ENCODE measurements around the gene KIF3B. TPM values are rescaled to one million over a fixed set of nuclear protein-coding genes. Genes with fewer than 3 reads are reported as not detected.

Gene KIF3B
- total and polyA plus RNA-seq, 2 of the 13 experiments (the other 11 are each of a cell fraction or from before 2014, with no cell fraction given) = 23.6 to 28.8 TPM

- TF ChIP-seq STAT5B (CRISPR knock-in tag; IDR thresholded peaks at IDR 0.05) = no peak
- no peak for TF ChIP-seq WIZ (CRISPR knock-in tag; IDR thresholded peaks at IDR 0.05)
- TF ChIP-seq KDM4B (CRISPR knock-in tag; IDR thresholded peaks at IDR 0.05) = no peak
- TF ChIP-seq ZNF367 (CRISPR knock-in tag; IDR thresholded peaks at IDR 0.05; ENCODE audit: borderline replicate concordance) = no peak
- no peak for TF ChIP-seq YEATS2 (CRISPR knock-in tag; IDR thresholded peaks at IDR 0.05; ENCODE audit: borderline replicate concordance)
- no peak for TF ChIP-seq ZNF75D (CRISPR knock-in tag; IDR thresholded peaks at IDR 0.05; ENCODE audit: borderline replicate concordance)
- TF ChIP-seq, protein P1, sequence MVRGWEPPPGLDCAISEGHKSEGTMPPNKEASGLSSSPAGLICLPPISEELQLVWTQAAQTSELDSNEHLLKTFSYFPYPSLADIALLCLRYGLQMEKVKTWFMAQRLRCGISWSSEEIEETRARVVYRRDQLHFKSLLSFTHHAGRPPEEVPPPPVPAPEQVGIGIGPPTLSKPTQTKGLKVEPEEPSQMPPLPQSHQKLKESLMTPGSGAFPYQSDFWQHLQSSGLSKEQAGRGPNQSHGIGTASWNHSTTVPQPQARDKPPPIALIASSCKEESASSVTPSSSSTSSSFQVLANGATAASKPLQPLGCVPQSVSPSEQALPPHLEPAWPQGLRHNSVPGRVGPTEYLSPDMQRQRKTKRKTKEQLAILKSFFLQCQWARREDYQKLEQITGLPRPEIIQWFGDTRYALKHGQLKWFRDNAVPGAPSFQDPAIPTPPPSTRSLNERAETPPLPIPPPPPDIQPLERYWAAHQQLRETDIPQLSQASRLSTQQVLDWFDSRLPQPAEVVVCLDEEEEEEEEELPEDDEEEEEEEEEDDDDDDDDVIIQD (CRISPR knock-in tag; IDR thresholded peaks at IDR 0.05; ENCODE audit: low read depth) = peak; percentile 81
- TF ChIP-seq ZBTB33 (CRISPR knock-in tag; IDR thresholded peaks at IDR 0.05) = no peak
- TF ChIP-seq PHF5A (CRISPR knock-in tag; IDR thresholded peaks at IDR 0.05; ENCODE audit: low read depth, unreplicated experiment) = no peak
- no peak for TF ChIP-seq ZNF441 (CRISPR knock-in tag; IDR thresholded peaks at IDR 0.05; ENCODE audit: borderline replicate concordance)
- 0 out of 2 replicates have a peak, but pooled peaks have one; percentile 31 for TF ChIP-seq ERF (CRISPR knock-in tag; IDR thresholded peaks at IDR 0.05)
- no peak for TF ChIP-seq U2AF1 (optimal IDR thresholded peaks at IDR 0.05; ENCODE audit: low read depth, low read length)
- peak; percentile 54; the same call in 1 of the 2 replicates for TF ChIP-seq SMC3 (IDR thresholded peaks at IDR 0.05; ENCODE audit: low read length)
- no peak for TF ChIP-seq HIVEP1 (CRISPR knock-in tag; IDR thresholded peaks at IDR 0.05)
- TF ChIP-seq ZNF761 (CRISPR knock-in tag; conservative IDR thresholded peaks at IDR 0.05) = no peak
- TF ChIP-seq ZNF800 (CRISPR knock-in tag; IDR thresholded peaks at IDR 0.05) = no peak
- TF ChIP-seq IKZF1 (IDR thresholded peaks at IDR 0.05) = no peak
- TF ChIP-seq CHCHD3 (CRISPR knock-in tag; IDR thresholded peaks at IDR 0.05) = no peak
- peak; percentile 16; the same call in 1 of the 2 replicates for TF ChIP-seq ZNF44 (CRISPR knock-in tag; IDR thresholded peaks at IDR 0.05)
- 0 out of 2 replicates have a peak, but pooled peaks have one; percentile 29 for TF ChIP-seq MED1 (CRISPR knock-in tag; IDR thresholded peaks at IDR 0.05)
- TF ChIP-seq, protein P2, sequence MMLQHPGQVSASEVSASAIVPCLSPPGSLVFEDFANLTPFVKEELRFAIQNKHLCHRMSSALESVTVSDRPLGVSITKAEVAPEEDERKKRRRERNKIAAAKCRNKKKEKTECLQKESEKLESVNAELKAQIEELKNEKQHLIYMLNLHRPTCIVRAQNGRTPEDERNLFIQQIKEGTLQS (CRISPR knock-in tag; IDR thresholded peaks at IDR 0.05) = no peak
- 0 out of 2 replicates have a peak, but pooled peaks have one; percentile 45 for TF ChIP-seq HDAC2 (CRISPR knock-in tag; IDR thresholded peaks at IDR 0.05)
- no peak for TF ChIP-seq SCMH1 (CRISPR knock-in tag; IDR thresholded peaks at IDR 0.05; ENCODE audit: borderline replicate concordance)
Measured at GRCh38 chr20:32312718-32313424, 35.4 kb downstream of the KIF3B start (continued).
